Fibroblast of mammary gland (primary cell): Measurements from ENCODE around the gene KRTAP9-8.
"Not testable (repeated sequence)": the region's sequence is repeated elsewhere in the genome, so short reads cannot be mapped to it uniquely, and the experiment has no call there.

Experiments used
- DNase-seq: peaks from one replicate; pipeline ENCODE4 v3.0.0-alpha.2; 2010; ENCODE audit warnings: low read depth
- H3K4me3 ChIP-seq: 2 replicates; pipeline ENCODE4 v1.5.1; 2011; ENCODE audit warnings: low read depth, mild to moderate bottlenecking, low read length, moderate library complexity; ENCODE audit not compliant: control insufficient read depth
- CTCF ChIP-seq: conservative IDR thresholded peaks from 2 replicates; pipeline ENCODE4 v1.5.1; 2011; ENCODE audit warnings: low read depth, low read length, inconsistent platforms; ENCODE audit not compliant: control insufficient read depth, insufficient read depth

Gene KRTAP9-8

GRCh38 chr17:41215681-41216080, 22.1 kb upstream of the KRTAP9-8 start:
- no peak for TF ChIP-seq CTCF
- DNase-seq, result no peak

GRCh38 chr17:41223821-41224220, 14.0 kb upstream of the KRTAP9-8 start:
- no peak for TF ChIP-seq CTCF
- H3K4me3 ChIP-seq, result no peak overlapping the region

More at GRCh38 chr17:41215681-41216080, 22.1 kb upstream of the KRTAP9-8 start:
- H3K4me3 ChIP-seq, result no peak overlapping the region

GRCh38 chr17:41226051-41226450, 11.7 kb upstream of the KRTAP9-8 start:
- TF ChIP-seq CTCF, result no peak
- DNase-seq, result no peak
- no peak overlapping the region for H3K4me3 ChIP-seq

More at GRCh38 chr17:41223821-41224220, 14.0 kb upstream of the KRTAP9-8 start:
- peak; percentile 4 for DNase-seq

GRCh38 chr17:41226598-41227095, 11.2 kb upstream of the KRTAP9-8 start, which contains the start of gene KRTAP9-2:
Gene KRTAP9-2 (plus strand): TSS chr17:41226648. CDS start chr17:41226655, 7 bp downstream.
- not testable (repeated sequence) for DNase-seq, H3K4me3 ChIP-seq

GRCh38 chr17:41230094-41230493, 7.7 kb upstream of the KRTAP9-8 start:
- H3K4me3 ChIP-seq, result no peak overlapping the region
- TF ChIP-seq CTCF, result no peak
- no peak for DNase-seq

- no peak overlapping the region for H3K4me3 ChIP-seq
- no peak for DNase-seq
- no peak for TF ChIP-seq CTCF
Measured at GRCh38 chr17:41231731-41232130, 6.1 kb upstream of the KRTAP9-8 start.

- H3K4me3 ChIP-seq, DNase-seq: not testable (repeated sequence)
Measured at GRCh38 chr17:41232399-41233105, 5.2 kb upstream of the KRTAP9-8 start, which contains the start of gene KRTAP9-3. Gene KRTAP9-3 (plus strand): TSS chr17:41232449. CDS start chr17:41232502, 53 bp downstream.

- DNase-seq, H3K4me3 ChIP-seq: not testable (repeated sequence)
Measured at GRCh38 chr17:41237116-41237515, 683 bp upstream of the KRTAP9-8 start.

- H3K4me3 ChIP-seq, result not testable (repeated sequence)
Measured at GRCh38 chr17:41246995-41247787, 9.4 kb downstream of the KRTAP9-8 start.

GRCh38 chr17:41249637-41250240, 11.9 kb downstream of the KRTAP9-8 start, which contains the start of gene KRTAP9-4:
Gene KRTAP9-4 (plus strand): TSS chr17:41249687. CDS start chr17:41249721, 34 bp downstream.
- DNase-seq, H3K4me3 ChIP-seq: not testable (repeated sequence)

More at GRCh38 chr17:41246995-41247787, 9.4 kb downstream of the KRTAP9-8 start:
- not testable (repeated sequence) for DNase-seq
